ENCODE data around the gene PPP4R3B. TPM values are rescaled to one million over a fixed set of nuclear protein-coding genes. Genes with fewer than 3 reads are reported as not detected.

PPP4R3B gene
- total RNA-seq, 4 donors from 2014 or later = 81.8 to 106 (median 90.5) TPM

DNA sequence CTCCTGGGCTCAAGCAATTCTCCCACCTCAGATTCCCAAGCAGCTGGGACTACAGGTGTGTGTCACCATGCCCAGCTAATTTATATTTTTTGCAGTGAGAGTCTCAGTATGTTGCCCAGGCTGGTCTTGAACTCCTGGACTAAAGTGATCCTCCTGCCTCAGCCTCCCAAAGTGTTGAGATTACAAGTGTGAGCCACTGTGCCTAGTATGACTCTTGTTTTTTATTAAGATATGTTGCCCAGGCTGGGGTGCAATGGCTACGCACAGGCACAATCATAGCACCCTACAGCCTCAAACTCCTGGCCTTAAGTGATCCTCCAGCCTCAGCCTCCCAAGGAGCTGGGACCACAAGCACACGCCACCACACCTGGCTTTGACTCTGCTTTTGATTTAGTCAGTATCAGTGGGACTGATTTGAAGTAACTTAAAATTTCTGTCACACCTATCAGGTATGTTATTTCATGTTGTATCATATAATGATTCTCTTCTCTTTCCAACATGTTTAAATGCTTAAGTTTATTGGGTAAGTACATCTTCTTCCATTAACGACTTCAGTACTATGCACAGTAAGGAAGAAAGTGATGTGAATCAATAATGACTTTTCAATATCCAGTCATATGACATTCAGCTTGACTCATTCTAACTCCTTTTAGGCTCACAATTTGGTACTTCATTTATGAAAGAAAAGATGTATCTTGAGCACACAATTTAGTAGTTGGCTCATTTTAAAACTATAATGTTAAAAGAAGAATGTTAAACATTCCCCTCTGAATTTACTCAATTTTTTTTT, 6.3 kb downstream of the PPP4R3B start:
- H3K4me3 ChIP-seq = no peak overlapping the region
- WGBS = 91% methylated on average over 3 of the region's 3 CpGs
- no peaks in the 10 kb centered on the region for H3K27me3 ChIP-seq
- H3K27ac ChIP-seq (replicated peaks in 1 of 4) = no peak overlapping the region
- peaks cover 20 to 49% (median 44%) of the 10 kb centered on the region in 4 donors for H3K4me1 ChIP-seq
- intact Hi-C loops (cut with DNase I) = loop anchor here (10.0 kb wide), 1 partner anchor 196 kb away; the partner anchor contains the start of gene CCDC88A
- DNase-seq (ENCODE audit: extremely low spot score) = no peak
- TF ChIP-seq EP300 (IDR thresholded peaks at IDR 0.05) (no peak), POLR2AphosphoS5 (IDR thresholded peaks at IDR 0.05) (no peak), POLR2A (IDR thresholded peaks at IDR 0.05; ENCODE audit: low read depth) (no peak)
- TF ChIP-seq, protein P1, sequence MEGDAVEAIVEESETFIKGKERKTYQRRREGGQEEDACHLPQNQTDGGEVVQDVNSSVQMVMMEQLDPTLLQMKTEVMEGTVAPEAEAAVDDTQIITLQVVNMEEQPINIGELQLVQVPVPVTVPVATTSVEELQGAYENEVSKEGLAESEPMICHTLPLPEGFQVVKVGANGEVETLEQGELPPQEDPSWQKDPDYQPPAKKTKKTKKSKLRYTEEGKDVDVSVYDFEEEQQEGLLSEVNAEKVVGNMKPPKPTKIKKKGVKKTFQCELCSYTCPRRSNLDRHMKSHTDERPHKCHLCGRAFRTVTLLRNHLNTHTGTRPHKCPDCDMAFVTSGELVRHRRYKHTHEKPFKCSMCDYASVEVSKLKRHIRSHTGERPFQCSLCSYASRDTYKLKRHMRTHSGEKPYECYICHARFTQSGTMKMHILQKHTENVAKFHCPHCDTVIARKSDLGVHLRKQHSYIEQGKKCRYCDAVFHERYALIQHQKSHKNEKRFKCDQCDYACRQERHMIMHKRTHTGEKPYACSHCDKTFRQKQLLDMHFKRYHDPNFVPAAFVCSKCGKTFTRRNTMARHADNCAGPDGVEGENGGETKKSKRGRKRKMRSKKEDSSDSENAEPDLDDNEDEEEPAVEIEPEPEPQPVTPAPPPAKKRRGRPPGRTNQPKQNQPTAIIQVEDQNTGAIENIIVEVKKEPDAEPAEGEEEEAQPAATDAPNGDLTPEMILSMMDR (IDR thresholded peaks at IDR 0.05) = no peak
- H3K9me3 ChIP-seq = no peaks in the 10 kb centered on the region
- H3K36me3 ChIP-seq = peaks cover 0 to 48% (median 28%) of the 10 kb centered on the region in 4 donors

DNA sequence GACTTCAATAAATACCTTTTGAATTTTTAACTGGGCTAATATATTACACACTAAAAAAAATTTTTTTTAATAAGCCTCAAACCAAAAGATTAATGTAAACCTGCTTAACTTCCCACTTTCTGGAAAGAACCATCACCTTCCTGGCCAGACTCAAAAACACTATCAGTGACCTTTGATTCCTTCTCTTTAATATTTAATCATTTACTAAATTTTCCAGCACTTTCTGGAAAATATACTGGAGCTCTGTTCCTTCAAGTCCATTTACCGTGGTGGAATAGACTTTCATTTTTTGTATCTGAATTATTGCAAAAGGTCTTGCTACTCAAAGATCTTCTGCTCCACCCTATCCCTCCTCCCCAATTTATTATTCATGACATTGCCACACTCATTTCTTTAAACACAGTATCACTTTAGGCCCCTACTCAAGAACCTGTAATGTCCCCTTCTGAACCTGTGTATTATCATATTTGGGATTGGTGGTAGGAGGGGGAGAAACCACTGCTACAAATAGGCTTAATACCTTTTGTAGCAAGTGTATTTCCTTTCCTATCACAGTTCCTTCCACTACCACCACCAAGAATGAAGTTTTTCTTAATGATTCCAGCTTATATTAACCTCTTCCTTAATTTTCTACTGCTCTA, 7.4 kb downstream of the PPP4R3B start:
- no peak for DNase-seq (ENCODE audit: extremely low spot score)
- 71% methylated on average over 1 of the region's 1 CpG for WGBS
- TF ChIP-seq POLR2A (IDR thresholded peaks at IDR 0.05; ENCODE audit: low read depth) (no peak), POLR2AphosphoS5 (IDR thresholded peaks at IDR 0.05) (no peak), EP300 (IDR thresholded peaks at IDR 0.05) (no peak)
- TF ChIP-seq, protein P1 (IDR thresholded peaks at IDR 0.05) = no peak
- Histone ChIP-seq H3K9me3 (no peaks in the 10 kb centered on the region), H3K4me3 (no peak overlapping the region), H3K36me3 (peaks cover 0 to 47% (median 26%) of the 10 kb centered on the region in 4 donors), H3K4me1 (peaks cover 10 to 43% (median 39%) of the 10 kb centered on the region in 4 donors), H3K27ac (replicated peaks in 1 of 4) (no peak overlapping the region), H3K27me3 (no peaks in the 10 kb centered on the region)
- intact Hi-C loops (cut with DNase I) = loop anchor here (10.0 kb wide), 1 partner anchor 195 kb away; the partner anchor contains the start of gene CCDC88A

DNA sequence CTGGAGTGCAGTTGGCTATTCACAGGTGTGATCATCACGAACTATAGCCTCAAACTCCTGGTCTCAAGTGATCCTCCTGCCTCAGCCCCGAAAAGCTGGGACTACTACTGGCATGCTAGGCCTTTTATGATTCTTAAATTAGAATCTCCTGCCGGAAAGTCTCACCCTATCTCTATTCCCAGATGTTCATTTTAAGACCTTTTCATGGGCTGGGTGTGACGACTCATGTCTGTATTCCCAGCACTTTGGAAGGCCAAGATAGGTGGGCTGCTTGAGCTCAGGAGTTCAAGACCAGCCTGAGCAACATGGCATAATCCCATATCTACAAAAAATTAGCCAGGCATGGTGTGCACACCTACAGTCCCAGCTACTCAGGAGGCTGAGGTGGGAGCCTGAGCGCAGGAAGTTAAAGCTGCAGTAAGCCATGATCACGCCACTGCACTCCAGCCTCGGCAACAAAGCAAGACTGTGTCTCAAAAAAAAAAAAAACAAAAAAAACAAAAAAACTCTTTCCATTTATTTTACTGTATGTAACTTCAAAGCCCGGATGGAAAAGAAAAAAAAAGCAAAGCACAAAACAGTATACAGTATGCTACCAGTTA, 8.1 kb downstream of the PPP4R3B start:
- Histone ChIP-seq H3K4me1 (peaks cover 10 to 43% (median 39%) of the 10 kb centered on the region in 4 donors), H3K27ac (replicated peaks in 1 of 4) (no peak overlapping the region), H3K36me3 (peaks cover 0 to 39% (median 23%) of the 10 kb centered on the region in 4 donors), H3K4me3 (no peak overlapping the region), H3K9me3 (no peaks in the 10 kb centered on the region), H3K27me3 (no peaks in the 10 kb centered on the region)
- TF ChIP-seq EP300 (IDR thresholded peaks at IDR 0.05) (no peak), POLR2A (IDR thresholded peaks at IDR 0.05; ENCODE audit: low read depth) (no peak), POLR2AphosphoS5 (IDR thresholded peaks at IDR 0.05) (no peak)
- TF ChIP-seq, protein P1 (IDR thresholded peaks at IDR 0.05) = no peak
- 82% methylated on average over 8 of the region's 8 CpGs for WGBS
- no peak for DNase-seq (ENCODE audit: extremely low spot score)
- intact Hi-C loops (cut with DNase I) = no loop called here

DNA sequence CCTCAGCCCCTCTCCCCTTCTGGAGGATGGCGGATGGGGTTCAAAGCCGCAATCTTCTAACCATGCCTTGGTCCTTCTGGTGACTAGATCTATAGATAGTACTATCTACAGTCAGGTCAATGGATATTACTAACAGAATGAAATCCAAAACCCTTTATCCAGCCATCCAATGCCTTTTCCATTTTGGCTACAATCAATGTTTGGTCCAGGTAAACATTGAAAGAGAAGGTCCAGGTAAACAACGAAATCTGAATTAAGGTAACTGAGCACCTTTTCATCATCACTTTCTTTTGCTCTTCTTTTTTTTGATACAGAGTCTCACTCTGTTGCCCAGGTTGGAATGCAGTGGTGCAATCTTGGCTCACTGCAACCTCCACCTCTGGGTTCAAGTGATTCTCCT, 9.7 kb downstream of the PPP4R3B start:
- Histone ChIP-seq H3K4me3 (no peak overlapping the region), H3K27me3 (no peaks in the 10 kb centered on the region), H3K27ac (replicated peaks in 1 of 4) (no peak overlapping the region), H3K4me1 (peaks cover 20 to 55% (median 50%) of the 10 kb centered on the region in 4 donors), H3K9me3 (no peaks in the 10 kb centered on the region), H3K36me3 (peaks cover 0 to 30% (median 23%) of the 10 kb centered on the region in 4 donors)
- DNase-seq (ENCODE audit: extremely low spot score) = no peak
- no peak for TF ChIP-seq POLR2AphosphoS5 (IDR thresholded peaks at IDR 0.05)
- TF ChIP-seq EP300 (IDR thresholded peaks at IDR 0.05) = no peak
- TF ChIP-seq, protein P1 (IDR thresholded peaks at IDR 0.05) = no peak
- TF ChIP-seq POLR2A (IDR thresholded peaks at IDR 0.05; ENCODE audit: low read depth) = no peak
- intact Hi-C loops (cut with DNase I) = no loop called here
- 98% methylated on average over 3 of the region's 3 CpGs for WGBS
